ENCODE measurements around the gene GOLT1A.
A peak's percentile ranks its signal among the peaks of the same experiment; 100 is the strongest.

Gene GOLT1A

GRCh38 chr1:204213668-204214662, at the start of gene GOLT1A:
TSS of gene GOLT1A (minus strand) at chr1:204213988. CDS start at chr1:204213906, 82 bp downstream.
- peak; percentile 68 for DNase-seq

- no peak for DNase-seq
These were observed 49.6 kb upstream of the GOLT1A start for GRCh38 chr1:204263254-204263910.

GRCh38 chr1:204262506-204263253, 48.9 kb upstream of the GOLT1A start:
- no peak for DNase-seq

- no peak for DNase-seq
These were observed 48.1 kb upstream of the GOLT1A start for GRCh38 chr1:204261746-204262505.

- no peak for DNase-seq
These were observed 47.5 kb upstream of the GOLT1A start for GRCh38 chr1:204261266-204261665.

GRCh38 chr1:204260601-204261197, 46.9 kb upstream of the GOLT1A start:
- no peak for DNase-seq

GRCh38 chr1:204259782-204260181, 46.0 kb upstream of the GOLT1A start:
- DNase-seq: no peak

- DNase-seq: no peak
These were observed 45.4 kb upstream of the GOLT1A start for GRCh38 chr1:204259196-204259595.

- peak; percentile 37 for DNase-seq
These were observed 44.7 kb upstream of the GOLT1A start for GRCh38 chr1:204258213-204259115.

- DNase-seq: no peak
These were observed 43.7 kb upstream of the GOLT1A start for GRCh38 chr1:204257446-204257845.

GRCh38 chr1:204256531-204256930, 42.7 kb upstream of the GOLT1A start:
- DNase-seq: no peak

- DNase-seq: no peak
These were observed 42.2 kb upstream of the GOLT1A start for GRCh38 chr1:204255966-204256365.

GRCh38 chr1:204255225-204255624, 41.4 kb upstream of the GOLT1A start:
- no peak for DNase-seq

- DNase-seq: no peak
These were observed 40.4 kb upstream of the GOLT1A start for GRCh38 chr1:204254031-204254661.

- no peak for DNase-seq
These were observed 38.3 kb upstream of the GOLT1A start for GRCh38 chr1:204251926-204252689.

GRCh38 chr1:204251286-204251685, 37.5 kb upstream of the GOLT1A start:
- no peak for DNase-seq

GRCh38 chr1:204250428-204251030, 36.7 kb upstream of the GOLT1A start:
- DNase-seq: no peak

GRCh38 chr1:204249736-204250427, 36.1 kb upstream of the GOLT1A start:
- no peak for DNase-seq
